Measurements from ENCODE around the gene ZC3H10.
"Not testable (repeated sequence)": the region's sequence is repeated elsewhere in the genome, so short reads cannot be mapped to it uniquely, and the experiment has no call there.

The ZC3H10 gene

DNA sequence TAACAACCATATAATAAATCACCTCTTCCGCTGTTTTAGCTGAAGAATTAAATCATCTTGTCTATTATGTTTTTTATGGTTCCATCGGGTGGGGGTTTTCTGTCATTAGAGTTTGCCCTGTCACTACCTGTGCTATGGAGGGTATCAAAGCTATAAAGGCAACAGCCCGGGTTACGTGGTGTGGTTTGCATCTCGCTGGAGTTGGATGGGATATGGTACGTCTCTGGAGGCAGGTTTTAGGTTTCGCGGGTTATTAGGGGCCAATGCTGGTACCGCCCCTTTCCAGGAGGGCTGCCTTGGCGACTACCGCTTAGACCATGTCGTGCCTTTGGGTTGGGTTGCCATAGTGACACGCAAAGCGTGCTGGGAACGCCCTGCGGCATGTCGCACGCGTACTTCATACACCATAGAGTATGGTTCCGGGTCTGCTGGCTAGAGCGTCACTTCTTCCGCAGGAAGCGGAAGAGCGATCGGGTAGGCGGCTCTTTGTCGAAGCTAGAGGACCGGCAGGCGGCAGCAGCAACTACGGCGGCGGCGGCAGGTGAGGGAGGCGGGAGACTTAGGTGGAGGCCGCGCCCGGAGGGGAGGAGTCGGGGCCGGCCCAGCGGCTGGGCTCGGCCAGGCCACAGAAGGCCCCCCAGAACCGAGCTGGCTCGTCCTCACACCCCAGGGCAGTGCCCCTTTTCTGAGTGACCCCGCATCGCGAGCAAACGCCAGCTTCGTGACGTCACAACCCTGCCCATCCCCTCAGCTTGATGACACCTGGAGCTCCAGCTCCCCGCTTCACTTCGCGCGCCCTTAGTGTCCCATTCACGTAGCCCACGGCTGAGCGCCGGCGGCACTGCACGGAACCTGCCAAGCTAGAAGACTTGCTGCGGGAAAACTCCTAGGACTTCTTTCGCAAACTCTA lies at the start of gene ZC3H10:
Gene ZC3H10 (plus strand): TSS at position 489 of the 910 bp plus-strand sequence. CDS start 2,297 bp downstream, outside the sequence.
- peak; percentile 98 for DNase-seq

GRCh38 chr12:56071648-56072047 lies 46.4 kb upstream of the ZC3H10 start:
- DNase-seq, result no peak

DNA sequence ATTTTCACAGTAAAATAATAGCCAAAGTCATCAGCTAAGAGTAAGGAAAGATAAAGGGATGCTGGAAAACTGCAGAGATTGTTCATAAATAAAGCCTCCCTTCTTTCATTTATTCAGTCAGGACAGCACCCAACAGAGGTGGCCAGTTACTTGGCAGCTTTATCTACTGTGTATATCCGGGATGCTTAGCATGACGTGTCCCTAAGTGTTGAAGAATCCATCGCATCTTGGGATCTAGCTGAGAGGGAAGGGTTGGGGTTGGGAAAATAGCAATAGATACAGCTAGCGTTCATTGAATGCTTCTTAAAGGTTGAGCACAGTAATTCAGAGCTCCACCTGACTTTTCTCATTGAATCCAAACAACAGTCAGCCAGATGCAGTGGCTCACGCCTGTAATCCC lies 43.7 kb upstream of the ZC3H10 start:
- DNase-seq, result no peak

- DNase-seq, result not testable (repeated sequence)
Observed at GRCh38 chr12:56077966-56078365, 40.1 kb upstream of the ZC3H10 start.

DNA sequence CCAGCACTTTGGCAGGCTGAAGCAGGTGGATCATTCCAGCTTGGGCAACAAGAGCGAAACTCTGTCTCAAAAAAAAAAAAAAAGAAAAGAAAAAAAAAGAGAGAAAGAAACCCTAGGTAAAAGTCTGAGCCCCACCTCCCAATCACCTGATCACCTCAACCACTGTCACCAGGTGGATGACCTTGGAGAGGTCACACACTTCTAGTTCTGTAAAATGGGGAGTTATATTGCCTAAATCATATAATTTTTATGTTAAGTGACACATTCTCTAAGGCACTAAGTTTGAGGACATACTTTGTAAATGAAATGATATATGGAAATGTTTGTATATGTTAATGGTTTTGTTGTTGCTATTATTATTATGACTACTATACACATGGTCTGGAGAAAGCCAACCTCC lies 39.6 kb upstream of the ZC3H10 start:
- DNase-seq, result no peak

DNA sequence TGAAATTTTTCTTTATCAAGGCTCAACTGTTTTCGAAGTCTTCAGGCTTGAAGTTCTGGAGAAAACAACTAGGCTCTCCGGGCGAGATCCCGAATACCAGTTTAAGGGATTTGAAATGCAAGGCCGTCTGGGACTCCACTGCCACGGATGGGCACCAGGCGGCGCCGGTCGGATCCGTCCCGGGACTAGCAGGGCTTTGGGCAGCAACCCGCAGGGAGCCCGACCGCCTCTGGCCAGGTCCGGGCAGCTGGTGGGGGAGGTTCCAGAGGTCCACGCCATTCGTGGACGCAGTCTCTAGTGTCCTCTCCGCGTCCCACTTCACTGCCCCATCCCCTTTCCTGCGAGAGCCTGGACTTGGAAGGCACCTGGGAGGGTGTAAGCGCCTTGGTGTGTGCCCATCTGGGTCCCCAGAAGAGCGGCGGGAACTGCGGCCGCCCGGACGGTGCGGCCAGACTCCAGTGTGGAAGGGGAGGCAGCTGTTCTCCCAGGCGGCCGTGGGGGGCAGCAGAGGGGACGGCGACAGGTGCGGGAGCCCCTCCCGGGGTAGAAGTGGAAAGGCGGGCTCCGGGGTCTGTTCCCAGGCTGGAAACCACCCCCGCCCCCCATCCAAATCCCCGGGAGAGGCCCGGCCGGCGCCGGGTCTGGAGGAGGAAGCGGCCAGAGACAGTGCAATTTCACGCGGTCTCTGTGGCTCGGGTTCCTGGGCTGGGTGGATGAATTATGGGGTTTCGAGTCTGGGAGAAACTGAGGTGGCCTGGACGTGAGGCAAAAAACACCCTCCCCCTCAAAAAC lies 38.9 kb upstream of the ZC3H10 start:
- peak; percentile 74 to 75 for DNase-seq

DNA sequence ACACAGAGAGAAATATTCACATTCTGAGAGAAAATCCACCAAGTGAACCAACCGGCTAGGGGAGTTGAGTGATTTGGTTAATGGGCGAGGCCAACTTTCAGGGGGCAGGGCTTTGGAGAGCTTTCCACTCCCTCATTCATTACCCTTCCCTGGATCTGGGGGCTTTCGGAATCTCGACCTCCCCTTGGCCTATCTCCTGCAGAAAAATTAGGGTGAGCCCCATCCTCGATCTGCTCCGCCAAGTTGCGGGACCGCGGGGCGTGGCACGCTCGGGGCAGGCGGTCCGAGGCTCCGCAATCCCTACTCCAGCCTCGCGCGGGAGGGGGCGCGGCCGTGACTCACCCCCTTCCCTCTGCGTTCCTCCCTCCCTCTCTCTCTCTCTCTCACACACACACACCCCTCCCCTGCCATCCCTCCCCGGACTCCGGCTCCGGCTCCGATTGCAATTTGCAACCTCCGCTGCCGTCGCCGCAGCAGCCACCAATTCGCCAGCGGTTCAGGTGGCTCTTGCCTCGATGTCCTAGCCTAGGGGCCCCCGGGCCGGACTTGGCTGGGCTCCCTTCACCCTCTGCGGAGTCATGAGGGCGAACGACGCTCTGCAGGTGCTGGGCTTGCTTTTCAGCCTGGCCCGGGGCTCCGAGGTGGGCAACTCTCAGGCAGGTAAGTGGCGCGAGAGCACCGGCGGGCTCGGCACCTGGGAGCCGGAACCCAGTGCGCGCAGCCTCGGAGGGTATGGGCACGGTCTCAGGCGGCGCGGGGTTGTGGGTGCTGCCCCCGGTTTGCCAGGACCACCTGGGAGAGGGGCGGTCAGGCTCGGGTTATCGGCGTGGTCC lies 38.1 kb upstream of the ZC3H10 start, which contains the start of gene ERBB3:
Gene ERBB3 (plus strand): TSS at position 443 of the 833 bp plus-strand sequence. CDS start 136 bp downstream, at position 579.
- peak; percentile 77 to 84 for DNase-seq

DNA sequence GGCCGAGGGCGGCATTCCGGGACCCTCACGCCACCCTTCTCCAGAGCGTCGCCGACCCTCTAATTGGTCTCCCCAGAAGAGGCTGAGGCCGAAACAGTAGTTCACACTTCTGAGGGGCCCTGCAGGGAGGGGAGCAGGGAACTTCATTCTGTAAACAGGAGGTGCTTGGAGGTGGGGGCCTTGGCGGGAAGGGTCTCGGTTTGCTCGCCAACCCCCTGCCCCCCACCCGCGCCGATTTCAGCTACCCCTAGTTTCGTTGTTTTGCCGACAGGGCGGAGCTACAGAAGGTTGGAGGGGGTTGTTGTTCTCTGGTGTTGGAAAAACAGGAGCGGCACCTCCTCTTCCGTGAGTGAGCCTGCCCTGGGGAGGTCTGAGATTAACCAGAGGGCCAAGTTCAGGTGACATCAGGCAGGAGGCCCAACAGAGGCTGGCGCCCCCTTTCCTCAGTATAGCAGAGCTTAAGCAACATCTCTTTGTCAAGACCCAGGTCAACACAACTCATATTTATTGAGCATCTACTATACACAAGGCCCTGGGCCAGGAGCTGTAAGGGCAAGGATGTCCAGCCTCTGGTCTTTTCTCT lies 37.4 kb upstream of the ZC3H10 start:
- no peak for DNase-seq

DNA sequence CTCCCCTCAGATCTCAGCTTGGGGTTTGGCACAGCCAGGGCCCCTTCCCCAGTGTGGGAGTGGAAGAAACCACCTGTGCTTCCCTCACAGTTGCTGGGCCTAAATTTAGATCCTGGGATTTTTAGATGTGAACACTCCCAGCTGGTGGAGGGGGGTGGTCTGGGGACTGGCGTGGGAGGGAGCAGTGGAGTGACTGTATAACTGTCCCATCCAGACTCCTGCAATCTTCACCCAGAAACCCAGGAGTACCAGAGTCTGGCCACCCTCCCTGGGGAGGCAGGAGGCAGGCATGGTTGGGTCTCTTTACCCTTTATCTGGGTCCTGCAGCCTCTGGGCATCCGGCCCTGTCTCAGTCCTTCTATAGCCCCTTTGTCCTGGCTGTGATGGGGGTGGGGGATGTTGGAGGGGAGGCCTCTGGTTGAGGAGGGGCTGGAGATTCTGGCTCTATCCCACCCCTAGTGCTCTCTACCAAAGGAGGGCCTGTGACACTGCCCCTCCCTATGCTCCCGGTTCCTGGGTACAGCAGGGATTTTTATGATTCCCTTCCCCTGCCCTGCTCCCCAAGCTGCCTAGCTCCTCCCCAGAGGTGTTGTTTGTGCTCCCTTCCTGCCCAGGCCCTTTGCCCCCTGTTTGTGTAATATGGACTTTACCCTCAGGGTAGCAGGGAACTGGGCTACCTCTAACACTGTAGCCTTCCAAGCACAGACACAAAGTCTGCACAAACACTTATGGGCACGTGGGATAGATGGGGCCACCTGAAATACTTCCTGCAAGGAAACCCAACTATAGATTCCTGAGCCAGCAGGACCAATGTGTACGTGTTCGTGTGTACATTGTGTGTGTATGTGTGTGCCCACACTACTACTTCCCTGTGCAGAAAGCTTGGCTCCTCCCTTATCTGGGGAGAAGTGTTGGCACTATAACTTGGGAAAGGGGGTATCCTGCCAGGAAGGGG lies 36.4 kb upstream of the ZC3H10 start:
- no peak for DNase-seq

DNA sequence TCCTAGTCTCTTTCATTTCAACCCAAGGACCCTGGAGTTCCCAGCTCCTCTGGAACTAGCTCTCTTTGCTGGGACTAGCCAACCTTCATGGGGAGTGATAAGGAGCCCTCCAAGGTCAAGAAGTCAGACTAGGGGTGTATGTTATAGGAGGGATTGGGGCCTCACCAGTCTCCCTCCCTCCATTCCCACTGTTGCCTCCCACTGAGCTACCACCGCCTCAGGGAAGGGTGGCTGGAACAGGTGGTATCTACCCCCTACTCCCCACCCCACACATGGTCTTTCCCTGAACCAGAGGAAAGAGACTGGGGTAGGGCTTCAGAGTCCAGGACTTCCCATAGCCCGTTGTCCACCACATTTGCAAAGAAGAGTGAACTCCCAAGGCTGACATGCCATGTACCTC lies 35.7 kb upstream of the ZC3H10 start:
- no peak for DNase-seq

DNA sequence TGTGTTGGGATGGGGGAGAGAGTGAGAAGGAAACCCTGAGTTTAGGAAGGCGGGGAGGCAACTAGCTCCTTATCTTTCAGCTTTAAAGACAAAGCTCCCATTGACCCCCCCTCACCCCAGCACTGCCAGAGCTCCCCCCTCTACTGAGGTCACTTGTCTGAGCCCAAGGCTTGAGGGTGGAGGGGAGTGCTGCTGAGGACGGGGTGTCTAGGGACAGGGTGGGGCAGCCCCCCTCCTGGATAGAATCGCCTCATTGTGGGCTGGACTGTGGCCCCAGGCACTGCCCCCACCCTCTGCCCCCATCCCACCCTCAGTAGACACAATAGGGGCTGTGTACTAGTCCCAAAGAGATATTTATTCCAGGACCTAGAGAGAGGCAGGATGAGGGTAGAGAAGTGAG lies 35.1 kb upstream of the ZC3H10 start:
- DNase-seq, result no peak

DNA sequence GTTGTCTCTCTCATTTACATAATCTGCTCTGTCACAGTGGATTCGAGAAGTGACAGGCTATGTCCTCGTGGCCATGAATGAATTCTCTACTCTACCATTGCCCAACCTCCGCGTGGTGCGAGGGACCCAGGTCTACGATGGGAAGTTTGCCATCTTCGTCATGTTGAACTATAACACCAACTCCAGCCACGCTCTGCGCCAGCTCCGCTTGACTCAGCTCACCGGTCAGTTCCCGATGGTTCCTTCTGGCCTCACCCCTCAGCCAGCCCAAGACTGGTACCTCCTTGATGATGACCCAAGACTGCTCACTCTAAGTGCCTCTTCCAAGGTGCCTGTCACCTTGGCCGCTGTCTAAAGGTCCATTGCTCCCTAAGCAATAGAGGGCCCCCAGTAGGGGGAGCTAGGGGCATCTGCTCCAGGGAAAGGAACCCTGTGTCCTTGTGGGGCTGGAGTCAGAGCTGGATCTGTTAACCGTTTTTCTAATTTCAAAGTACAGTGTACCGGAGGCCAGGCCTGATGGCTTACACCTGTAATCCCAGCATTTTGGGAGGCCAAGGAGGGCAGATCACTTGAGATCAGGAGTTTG lies 33.0 kb upstream of the ZC3H10 start:
- peak; percentile 50 to 56 for DNase-seq

DNA sequence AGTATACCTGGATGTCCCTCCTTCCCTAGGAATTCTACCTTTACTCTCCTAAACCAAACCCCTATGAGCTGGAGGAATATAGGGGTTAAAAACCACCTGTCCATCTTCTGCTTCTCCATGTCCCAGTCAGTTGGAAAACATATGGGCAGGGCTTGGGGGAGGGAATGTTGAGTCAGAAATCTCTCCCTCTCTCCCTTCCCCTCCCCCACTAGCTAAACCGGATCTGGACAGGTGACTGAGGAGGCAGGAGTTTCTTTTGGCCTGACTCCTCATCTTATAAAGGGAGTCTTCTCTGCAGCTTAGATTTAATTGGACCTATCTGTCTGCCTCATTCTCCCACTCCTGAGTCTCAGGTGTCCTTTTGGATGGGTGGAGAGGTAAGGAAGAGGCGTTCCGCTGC lies 32.0 kb upstream of the ZC3H10 start:
- no peak for DNase-seq

- DNase-seq, result no peak
Observed at GRCh38 chr12:56086608-56087007, 31.5 kb upstream of the ZC3H10 start.

DNA sequence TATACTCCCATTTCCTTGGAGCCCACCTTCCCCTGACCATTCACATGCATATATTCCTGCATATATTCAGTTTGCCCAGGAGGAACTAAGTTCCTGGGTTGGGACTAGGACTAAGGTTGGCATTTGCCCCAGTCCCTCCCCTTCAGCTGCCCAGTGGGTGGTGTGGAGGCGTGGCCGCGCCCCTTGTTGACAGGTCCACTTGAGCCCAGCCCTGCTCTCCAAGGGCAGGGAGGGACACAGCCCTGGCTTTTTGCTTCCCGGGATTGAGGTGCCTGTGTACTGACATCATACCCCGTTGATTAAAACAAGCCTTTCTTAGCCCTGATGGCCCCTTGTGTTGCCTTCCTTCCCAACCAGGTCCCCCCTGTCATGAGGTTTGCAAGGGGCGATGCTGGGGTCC lies 30.8 kb upstream of the ZC3H10 start:
- DNase-seq, result no peak

DNA sequence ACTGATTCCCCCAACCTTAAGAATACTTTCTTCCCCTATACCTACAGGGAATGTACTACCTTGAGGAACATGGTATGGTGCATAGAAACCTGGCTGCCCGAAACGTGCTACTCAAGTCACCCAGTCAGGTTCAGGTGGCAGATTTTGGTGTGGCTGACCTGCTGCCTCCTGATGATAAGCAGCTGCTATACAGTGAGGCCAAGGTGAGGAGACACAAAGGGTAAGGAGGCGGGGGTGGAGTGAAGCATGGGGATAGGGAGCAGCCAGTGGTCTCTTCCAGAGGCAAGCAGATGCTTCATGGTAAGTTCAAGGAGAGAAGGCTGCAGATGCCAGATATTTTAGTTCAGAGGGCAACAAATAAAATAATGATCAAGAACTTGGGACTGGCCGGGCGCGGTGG lies 20.3 kb upstream of the ZC3H10 start:
- DNase-seq, result no peak

DNA sequence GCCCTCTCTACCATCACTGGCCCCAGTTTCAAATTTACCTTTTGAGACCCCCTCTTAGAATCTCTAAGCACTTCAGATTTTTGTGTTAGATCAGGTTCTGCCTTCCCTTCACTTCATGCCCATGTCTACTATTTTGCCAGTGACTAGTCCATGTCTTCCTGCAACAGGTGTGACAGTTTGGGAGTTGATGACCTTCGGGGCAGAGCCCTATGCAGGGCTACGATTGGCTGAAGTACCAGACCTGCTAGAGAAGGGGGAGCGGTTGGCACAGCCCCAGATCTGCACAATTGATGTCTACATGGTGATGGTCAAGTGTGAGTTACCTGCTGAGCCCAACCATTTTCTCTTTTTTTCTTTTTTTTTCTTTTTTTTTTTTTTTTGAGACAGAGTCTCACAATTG lies 19.5 kb upstream of the ZC3H10 start:
- no peak for DNase-seq

GRCh38 chr12:56099787-56100186 lies 18.3 kb upstream of the ZC3H10 start:
- no peak for DNase-seq

- no peak for DNase-seq
Observed at GRCh38 chr12:56101045-56101444, 17.0 kb upstream of the ZC3H10 start.

DNA sequence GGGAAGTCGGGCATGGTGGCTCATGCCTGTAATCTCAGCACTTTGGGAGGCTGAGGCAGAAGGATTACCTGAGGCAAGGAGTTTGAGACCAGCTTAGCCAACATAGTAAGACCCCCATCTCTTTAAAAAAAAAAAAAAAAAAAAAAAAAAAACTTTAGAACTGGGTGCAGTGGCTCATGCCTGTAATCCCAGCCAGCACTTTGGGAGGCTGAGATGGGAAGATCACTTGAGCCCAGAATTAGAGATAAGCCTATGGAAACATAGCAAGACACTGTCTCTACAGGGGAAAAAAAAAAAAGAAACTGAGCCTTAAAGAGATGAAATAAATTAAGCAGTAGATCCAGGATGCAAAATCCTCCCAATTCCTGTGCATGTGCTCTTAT lies 15.4 kb upstream of the ZC3H10 start:
- DNase-seq, result no peak
